ENCODE measurements around the gene PYM1. TPM values are rescaled to one million over a fixed set of nuclear protein-coding genes. Genes with fewer than 3 reads are reported as not detected.

Gene PYM1
- total and polyA plus RNA-seq, 7 donors = 14.6 to 39.8 (median 19.0) TPM

- ATAC-seq (no peak), DNase-seq (peak in 1 of 2 donors; percentile 26)
- Histone ChIP-seq H3K4me1 (peaks cover 19% of the 10 kb centered on the region), H3K4me3 (peak within 1 kb of the TSS; percentile 77), H3K27me3 (ENCODE audit: insufficient read depth in 3 of 3, low read length in 2 of 3) (peaks cover 0 to 21% (median 3%) of the 10 kb centered on the region in 3 donors), H3K9me3 (no peaks in the 10 kb centered on the region), H3K36me3 (ENCODE audit: insufficient read depth in 1 of 2, low read depth in 1 of 2) (no peaks in the 10 kb centered on the region), H3K27ac (peak within 1 kb of the TSS; percentile 43)
- peak; percentile 44 for TF ChIP-seq CTCF (IDR thresholded peaks at IDR 0.05)
- 44 to 49% (median 46%) methylated on average over 3 of the region's 3 CpGs for WGBS, 3 donors
- intact Hi-C loops (cut with DNase I) = loop anchor here (5.0 to 10.0 kb wide), 2 partner anchors 36 to 266 kb away; partner anchors contain the start of genes CDK2 (in 2 of the 2) and PMEL (in 2 of the 2)
Measured at GRCh38 chr12:55930771-55931316, 3.1 kb upstream of the PYM1 start, which contains the start of gene DGKA. DGKA (plus strand) TSS chr12:55931162; CDS start chr12:55936504, 5,342 bp downstream.

DNA sequence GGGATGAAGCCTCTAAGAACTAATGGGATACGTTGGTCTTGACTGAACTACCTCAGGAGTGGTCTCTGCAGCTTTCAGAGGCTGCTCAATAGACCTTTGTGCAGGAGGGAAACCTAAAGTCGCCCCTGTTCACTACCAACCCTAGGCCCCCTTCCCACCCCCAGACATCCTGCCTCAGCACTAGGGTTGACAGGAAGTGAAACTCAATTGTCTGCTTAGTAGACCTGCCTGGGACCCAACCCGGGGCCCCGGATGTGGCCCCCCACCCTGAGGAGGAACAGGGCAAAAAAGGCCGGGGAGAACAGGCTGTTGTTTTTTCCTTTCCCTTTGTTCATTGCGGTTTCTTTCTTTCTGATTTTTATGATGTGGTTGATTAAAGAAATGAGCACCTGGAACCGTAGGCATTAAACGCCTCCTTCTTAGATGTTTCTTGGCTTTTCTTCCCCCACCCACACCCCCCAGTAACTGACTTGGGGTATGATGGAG lies 1.7 kb upstream of the PYM1 start:
- H3K27me3 ChIP-seq (ENCODE audit: insufficient read depth in 3 of 3, low read length in 2 of 3) = peaks cover 0 to 21% (median 0%) of the 10 kb centered on the region in 3 donors
- no peaks in the 10 kb centered on the region for H3K36me3 ChIP-seq (ENCODE audit: insufficient read depth in 1 of 2, low read depth in 1 of 2)
- no peak overlapping the region for H3K4me3 ChIP-seq
- no peak for TF ChIP-seq CTCF (IDR thresholded peaks at IDR 0.05)
- ATAC-seq (no peak), DNase-seq (no peak)
- H3K27ac ChIP-seq = no peak overlapping the region
- 66% methylated on average over 8 of the region's 8 CpGs for WGBS, 3 donors
- no peaks in the 10 kb centered on the region for H3K9me3 ChIP-seq
- H3K4me1 ChIP-seq = peaks cover 19% of the 10 kb centered on the region
- intact Hi-C loops (cut with DNase I) = loop anchor here in 1 of 2 donors (5.0 kb wide), 2 partner anchors 97 to 112 kb away; partner anchors contain the start of genes ORMDL2 and SARNP

GRCh38 chr12:55926738-55927587 lies 731 bp downstream of the PYM1 start:
- peaks cover 15% of the 10 kb centered on the region for H3K4me1 ChIP-seq
- no peaks in the 10 kb centered on the region for H3K27me3 ChIP-seq (ENCODE audit: insufficient read depth in 3 of 3, low read length in 2 of 3)
- peaks cover 0 to 15% of the 10 kb centered on the region in 2 donors for H3K36me3 ChIP-seq (ENCODE audit: insufficient read depth in 1 of 2, low read depth in 1 of 2)
- DNase-seq (peak; percentile 87 to 92), ATAC-seq (peak; percentile 92 to 95 (median 94))
- peak overlapping the region; percentile 84 for H3K4me3 ChIP-seq
- no peaks in the 10 kb centered on the region for H3K9me3 ChIP-seq
- WGBS, 3 donors = 0 to 1% (median 1%) methylated on average over 40 to 42 of the region's 42 CpGs
- peak overlapping the region; percentile 93 for H3K27ac ChIP-seq
- TF ChIP-seq CTCF (IDR thresholded peaks at IDR 0.05) = peak; percentile 65
- intact Hi-C loops (cut with DNase I) = loop anchor here (2.0 to 5.0 kb wide), 3 partner anchors 95 to 110 kb away; partner anchors contain the start of genes DNAJC14 (in 1 of the 2), ORMDL2 (in 1 of the 2) and SARNP (in 1 of the 2)

GRCh38 chr12:55925870-55926737 lies 1.6 kb downstream of the PYM1 start:
- intact Hi-C loops (cut with DNase I) = loop anchor here (2.0 to 5.0 kb wide), 3 partner anchors 94 to 109 kb away; partner anchors contain the start of genes DNAJC14 (in 1 of the 2), ORMDL2 (in 1 of the 2) and SARNP (in 1 of the 2)
- 11 to 13% (median 11%) methylated on average over 10 of the region's 10 CpGs for WGBS, 3 donors
- peak overlapping the region; percentile 93 for H3K27ac ChIP-seq
- no peaks in the 10 kb centered on the region for H3K27me3 ChIP-seq (ENCODE audit: insufficient read depth in 3 of 3, low read length in 2 of 3)
- peak in 1 of 4 donors; percentile 21 for ATAC-seq
- no peaks in the 10 kb centered on the region for H3K9me3 ChIP-seq
- peaks cover 0 to 24% of the 10 kb centered on the region in 2 donors for H3K36me3 ChIP-seq (ENCODE audit: insufficient read depth in 1 of 2, low read depth in 1 of 2)
- H3K4me3 ChIP-seq = peak overlapping the region; percentile 84
- DNase-seq = no peak
- TF ChIP-seq CTCF (IDR thresholded peaks at IDR 0.05) = no peak
- peaks cover 11% of the 10 kb centered on the region for H3K4me1 ChIP-seq
